GM04504 (cell line): ENCODE measurements around the gene SLC8A3.

Experiments
- DNase-seq: peaks from one replicate; pipeline ENCODE4 v3.0.0-alpha.2; 2012; ENCODE audit warnings: low read depth

SLC8A3 gene

DNA sequence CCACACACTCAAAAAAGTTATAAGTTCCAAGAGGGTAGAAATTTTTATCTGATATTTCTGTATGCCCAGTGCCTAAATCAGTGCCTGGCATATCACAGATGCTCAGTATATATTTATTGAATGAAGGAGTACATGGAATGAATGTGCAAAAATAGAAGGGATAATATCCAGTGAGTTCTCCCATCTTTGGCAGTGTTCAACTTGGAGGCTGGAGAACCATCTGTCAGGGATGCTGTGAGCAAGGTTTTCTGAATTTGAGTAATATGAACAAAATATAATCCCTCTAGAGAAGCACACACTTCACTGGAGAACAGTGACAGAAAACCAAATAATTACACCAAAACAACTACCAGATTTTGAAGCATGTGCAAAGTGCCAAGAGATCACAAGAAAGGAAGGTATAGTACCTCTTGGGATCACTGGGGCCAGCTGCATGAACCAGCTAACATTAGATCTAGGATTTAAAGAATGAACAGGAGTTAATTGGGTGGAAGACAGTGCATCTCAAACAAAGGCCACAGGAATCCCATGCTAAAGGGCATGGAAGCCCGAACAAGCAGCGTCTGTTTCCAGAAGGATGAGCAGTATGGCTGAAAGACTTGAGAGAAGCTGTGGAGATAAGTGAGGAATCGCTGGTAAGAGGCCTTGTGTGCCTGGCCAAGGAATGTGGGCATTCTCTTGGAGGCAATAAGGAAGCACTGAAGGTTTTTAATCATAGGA is 11.5 kb downstream of the SLC8A3 start:
- DNase-seq = no peak

DNA sequence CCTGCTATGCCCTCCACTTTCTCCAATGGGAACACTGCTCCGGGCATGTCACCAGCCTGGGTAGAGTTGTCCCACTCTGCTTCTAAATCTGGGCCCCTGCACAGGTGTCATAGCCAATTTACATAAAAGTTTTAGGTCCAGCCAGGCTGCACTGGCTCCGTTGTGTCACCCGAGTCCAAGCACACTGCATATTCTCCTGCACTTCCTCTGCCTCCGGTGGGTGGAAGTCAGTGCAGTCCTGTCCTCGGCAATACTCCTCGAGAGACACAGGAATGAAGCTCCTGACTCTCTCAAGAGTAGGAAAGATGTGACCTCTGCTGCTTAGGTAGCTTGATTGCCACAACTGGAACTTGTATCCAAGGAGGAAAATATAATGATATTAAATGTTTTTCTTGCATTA is 15.2 kb downstream of the SLC8A3 start:
- no peak for DNase-seq

- DNase-seq = no peak
Observed at GRCh38 chr14:70171726-70172125, 17.0 kb downstream of the SLC8A3 start.

DNA sequence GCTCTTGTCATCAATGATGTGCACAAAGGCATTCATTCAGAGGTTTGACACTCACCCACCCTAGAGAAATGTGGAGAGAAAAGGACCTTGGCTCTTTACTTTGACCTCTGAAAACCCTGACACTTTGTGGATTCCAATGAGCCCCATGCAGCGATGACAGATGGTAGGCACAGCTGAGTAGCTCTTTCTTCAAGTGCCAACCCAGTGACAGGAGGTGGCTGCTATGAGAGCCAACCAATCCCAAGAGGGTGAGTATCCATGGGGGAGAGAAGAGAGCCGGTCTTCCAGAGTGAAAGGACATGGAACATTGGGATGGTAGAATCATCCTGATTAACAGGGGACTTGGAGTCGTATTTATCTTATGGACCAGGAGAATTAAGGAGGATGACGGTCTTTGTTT is 17.8 kb downstream of the SLC8A3 start:
- DNase-seq = no peak

- no peak for DNase-seq
Observed at GRCh38 chr14:70168406-70168805, 20.3 kb downstream of the SLC8A3 start.

- DNase-seq = no peak
Observed at GRCh38 chr14:70166530-70167203, 22.1 kb downstream of the SLC8A3 start.

DNA sequence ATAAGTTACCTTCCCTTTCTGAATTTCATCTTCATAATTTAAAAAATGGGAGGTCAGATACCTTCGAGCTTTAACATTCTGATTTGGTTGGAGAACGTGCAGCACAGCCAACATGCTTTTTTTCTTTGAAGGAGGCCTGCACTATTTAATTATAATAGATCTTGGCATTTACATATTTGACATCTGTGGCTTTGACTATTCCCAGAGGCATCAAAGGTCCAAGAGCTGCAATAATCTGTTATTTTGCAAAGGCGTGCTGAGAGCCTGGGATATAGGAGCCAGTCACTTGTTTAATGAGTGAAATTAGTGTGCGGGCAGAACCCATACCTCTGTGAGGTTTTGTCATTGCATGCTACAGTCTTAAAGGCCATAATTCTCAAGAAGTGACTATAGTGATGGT is 26.4 kb downstream of the SLC8A3 start:
- DNase-seq = no peak

DNA sequence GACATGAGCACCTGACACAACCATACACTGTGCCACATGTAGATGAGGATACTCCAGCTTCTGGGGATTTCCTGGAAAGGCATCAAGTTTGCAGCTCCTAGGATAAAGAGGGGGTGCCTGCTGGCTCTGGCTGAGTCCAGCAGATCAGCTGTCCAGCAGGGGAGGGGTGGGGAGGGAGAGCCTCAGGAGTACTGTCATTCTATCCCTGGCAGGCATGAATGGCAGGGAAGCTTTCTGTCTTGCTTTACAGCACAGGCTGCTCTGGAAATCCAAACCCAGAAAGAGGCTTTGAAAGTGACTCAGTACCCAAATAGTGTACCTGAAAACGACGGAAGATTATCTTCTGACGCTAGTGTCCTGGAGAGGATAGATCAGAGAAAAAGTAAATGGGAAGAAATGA is 32.2 kb downstream of the SLC8A3 start:
- DNase-seq = no peak

DNA sequence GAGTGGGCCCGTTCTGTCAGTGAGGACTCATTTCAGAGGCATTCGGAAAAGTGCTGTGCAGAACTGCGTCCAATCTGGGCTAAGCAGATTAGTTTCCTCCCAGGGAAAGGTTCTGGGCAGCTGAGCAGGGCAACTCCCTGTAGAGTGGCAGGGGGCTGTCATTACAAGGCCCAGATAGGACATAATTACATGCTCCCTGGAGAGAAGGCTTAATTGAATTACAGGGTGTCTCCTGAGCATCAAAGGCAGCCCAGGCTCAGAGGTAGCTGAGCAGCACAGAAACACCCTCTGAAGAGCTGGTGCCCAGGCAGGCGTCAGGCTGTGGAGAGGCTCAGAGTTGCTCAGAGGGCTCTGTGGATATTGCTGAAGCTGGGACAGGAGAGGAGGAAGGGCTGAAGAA is 36.0 kb downstream of the SLC8A3 start:
- no peak for DNase-seq

GRCh38 chr14:70152081-70152480 is 36.7 kb downstream of the SLC8A3 start:
- DNase-seq = no peak

GRCh38 chr14:70149596-70150165 is 39.1 kb downstream of the SLC8A3 start:
- DNase-seq = no peak

DNA sequence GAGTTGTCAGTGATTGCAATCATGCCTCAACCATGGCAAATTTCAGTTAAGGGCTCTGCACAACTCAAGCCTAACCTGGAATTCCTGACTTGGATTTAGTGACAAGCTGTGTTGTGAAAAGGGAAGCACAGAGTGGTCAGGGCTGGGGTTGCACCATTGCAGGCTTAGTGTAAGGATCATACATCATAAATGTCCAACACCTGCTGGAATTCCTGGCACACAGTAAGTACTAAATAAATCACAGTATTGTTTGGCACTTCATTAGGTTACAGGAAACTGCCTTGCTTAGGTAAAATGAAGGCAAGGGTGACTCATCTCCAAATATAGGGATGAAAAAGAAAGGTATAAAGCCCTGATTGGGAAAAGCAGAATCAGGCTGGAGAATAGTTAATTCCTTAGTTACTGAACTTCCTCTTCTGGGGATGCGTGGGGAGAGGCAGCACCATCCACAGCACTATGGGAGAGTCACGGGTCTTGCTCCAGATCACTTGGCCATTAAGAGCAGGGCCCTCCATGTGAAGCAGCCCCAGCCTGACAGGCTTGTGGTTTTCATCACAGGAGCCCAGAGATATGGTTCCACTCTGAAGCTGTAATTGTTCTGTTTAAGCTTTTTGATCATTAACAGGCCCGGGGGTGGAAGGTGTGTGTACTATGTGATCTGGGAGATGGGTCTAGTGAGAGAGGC is 39.7 kb downstream of the SLC8A3 start:
- DNase-seq = no peak

DNA sequence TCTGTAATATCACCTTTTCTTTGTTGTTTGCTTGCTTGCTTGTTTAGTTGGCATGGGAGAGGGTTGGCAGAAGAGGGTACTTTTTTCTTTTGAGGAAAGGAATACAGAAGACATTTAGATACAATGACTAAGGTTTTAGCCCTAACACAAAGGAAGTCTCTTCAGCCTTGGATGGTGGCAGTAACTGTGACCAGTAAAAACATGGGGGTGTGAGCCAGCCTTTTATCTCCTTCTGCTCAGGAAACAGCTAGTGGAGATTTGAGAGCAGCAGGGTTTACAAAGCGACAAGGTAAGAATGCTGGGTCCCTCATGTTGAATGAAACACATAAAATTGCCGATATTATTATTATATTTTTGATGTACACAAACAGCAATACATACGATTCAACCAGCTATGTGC is 40.4 kb downstream of the SLC8A3 start:
- DNase-seq = no peak

DNA sequence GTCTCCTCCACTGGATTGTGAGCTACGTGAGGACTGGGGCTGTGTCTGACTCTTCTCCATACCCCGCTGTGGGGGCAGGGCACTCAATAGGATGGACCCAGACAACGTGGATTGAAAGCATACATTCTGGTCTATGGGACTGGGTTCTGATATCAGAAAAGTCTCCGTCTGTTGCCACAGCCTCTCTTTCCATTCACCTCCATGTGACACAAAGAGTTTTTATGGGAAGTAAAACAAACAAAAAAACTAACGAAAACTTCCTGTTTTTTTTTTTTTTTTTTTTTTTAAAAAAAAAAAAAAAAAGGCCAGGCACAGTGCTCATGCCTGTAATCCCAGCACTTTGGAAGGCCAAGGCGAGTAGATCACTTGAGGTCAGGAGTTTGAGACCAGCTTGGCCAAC is 44.7 kb downstream of the SLC8A3 start:
- DNase-seq = no peak

- DNase-seq = no peak
Observed at GRCh38 chr14:70143306-70143705, 45.4 kb downstream of the SLC8A3 start.

DNA sequence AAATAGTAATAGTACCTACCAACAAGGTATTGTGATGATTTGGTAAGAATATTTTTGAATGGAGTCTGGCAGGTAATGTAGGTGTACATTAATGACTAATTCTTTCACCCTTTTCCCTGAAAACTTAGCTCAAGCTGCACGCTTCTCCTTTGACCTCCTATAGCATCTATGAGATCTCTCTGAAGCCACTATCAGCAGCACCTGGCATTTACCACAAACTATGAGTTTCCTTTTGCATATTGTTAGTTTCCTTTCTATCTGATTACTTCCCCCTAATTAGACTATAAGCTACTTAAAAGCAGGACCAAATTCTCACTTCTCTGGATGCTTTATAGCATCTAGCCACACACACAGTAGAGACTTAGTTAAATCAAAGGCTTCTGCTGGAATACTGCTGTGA is 48.1 kb downstream of the SLC8A3 start:
- no peak for DNase-seq

DNA sequence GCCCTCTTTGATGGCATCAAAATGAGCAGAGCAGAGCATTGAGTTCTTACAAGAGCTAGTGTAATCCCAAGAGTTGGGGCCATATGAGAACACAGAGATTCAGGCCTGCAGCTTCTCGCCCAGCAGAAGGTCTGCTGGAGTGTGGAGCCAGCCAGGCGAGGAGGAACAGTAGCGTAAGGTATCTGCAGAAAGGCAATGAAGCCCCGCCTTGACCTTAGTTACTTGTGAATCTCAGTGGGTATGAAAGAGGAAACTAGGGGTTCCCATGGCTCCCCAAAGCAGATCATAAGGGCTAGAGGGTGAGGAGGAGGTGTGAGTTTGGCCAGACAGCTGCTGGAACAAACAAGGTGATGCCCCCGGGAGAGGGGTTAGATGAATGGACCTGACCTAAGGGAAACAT is 49.4 kb downstream of the SLC8A3 start:
- no peak for DNase-seq

DNA sequence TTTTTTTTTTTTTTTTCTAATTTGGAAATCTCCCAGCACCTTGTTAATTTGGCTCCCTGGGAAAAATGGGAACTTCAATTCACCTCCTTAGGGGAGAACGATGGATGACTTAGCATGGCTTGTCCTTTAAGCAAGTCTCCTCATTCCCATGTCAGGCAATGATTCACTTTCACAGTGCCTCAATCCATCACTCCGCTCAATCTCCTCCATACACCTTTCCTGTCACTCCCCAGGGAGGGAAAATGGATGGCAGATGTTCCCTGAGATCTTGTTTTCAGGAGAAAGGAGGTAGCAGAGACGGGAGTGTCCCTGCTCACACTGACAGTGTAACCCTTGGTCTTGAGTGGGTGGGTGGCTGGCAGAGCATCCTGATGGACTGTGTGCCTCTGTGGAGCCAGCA is 51.0 kb downstream of the SLC8A3 start:
- DNase-seq = no peak

- DNase-seq = no peak
Observed at GRCh38 chr14:70133461-70133860, 55.3 kb downstream of the SLC8A3 start.

GRCh38 chr14:70130482-70130881 is 58.3 kb downstream of the SLC8A3 start:
- DNase-seq = no peak

DNA sequence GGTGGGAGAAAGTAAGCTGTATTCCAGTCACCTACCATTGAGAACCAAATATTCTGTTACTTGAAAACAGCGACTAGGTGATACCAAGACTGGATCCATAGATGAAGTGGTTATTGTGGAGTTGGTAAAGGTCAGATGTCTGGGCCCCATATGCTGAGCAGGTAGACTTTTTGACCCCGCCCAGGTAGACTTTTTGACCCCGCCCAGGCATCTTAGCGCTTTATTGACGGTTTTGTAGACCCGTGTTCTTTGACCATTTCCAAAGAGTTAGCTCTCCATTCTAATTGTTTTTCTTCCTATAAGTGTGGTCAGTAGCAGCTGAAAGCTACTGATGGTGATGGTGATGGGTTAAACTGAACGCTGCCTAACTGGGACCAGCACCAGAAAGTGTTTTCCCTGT is 61.6 kb downstream of the SLC8A3 start:
- DNase-seq = no peak

DNA sequence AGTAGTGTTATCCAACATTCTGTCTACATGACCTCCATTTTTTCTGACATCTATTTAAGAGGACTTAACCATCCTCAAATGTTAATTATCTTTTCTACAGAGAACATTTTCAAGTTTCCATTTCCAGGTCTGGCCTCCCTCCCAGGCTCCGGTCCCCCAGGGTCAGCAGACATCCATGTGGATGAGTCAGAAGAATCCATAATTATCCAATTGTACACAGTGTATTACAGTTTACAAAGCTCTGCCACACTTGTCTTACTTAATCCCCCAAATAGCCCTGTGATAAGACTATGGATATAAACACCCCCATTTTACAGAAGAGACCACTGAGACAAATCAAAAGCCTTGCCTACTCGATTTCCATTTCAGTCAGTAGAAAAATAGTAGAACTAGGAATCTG is 65.0 kb downstream of the SLC8A3 start:
- DNase-seq = no peak

DNA sequence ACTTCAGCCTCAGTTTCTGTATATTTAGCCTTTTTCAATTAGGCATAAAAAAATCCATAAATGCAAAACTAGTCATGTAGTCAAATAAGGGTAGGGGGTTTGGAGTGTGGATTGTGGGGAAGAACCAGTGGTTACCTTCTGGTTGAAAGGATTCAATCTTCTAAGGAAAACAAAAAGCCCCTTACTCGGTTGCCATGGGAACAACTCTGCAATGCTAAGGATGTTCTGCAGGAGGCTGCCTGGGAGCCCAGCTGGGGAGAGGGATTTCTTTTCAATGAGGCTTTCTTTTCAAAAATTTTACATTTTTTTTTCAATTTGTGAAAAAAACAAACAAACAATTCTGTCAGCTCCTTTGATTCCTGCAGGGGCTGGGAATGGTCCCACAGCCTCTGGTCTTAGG is 67.2 kb downstream of the SLC8A3 start:
- DNase-seq = no peak
